Body of pancreas (tissue), 4 donors: Measurements from ENCODE around the gene CFAP299.

Experiments
- POLR2A ChIP-seq, 3 donors: fragments of 450-650 bp; IDR thresholded peaks; one replicate each; pipeline ENCODE4 v1.6.1; 2016; ENCODE audit warnings: antibody characterized with exemption in 3 of 3, mild to moderate bottlenecking in 2 of 3
- TF ChIP-seq, protein P1 (sequence below), 7 experiments: fragments of 450-650 bp in 4 of 7; fragments of 200-600 bp in 3 of 7; sonication (generic) in 3 of 7; IDR thresholded peaks; one replicate each; pipeline ENCODE4 v1.5.1; 2016 to 2019; ENCODE audit warnings: antibody characterized with exemption in 7 of 7

DNA sequence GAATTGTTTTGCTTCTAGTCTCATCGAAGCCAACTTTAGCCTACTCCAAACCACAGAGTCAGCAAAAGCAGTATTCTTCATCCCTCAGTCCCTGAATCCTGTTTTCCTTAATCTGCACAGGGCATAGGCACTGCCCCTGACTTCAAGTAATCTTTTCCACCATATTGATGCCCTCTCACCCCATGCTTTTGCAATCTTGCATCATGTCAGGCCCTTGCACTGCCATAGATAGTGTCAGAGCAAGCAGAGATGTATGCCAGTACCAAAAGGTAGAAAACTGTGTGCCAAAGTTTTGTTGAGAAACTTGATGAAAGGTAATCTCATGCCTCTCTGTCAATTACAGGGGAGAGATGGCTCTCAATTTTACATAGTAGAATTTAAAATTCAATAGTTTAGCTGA lies 131.1 kb downstream of the CFAP299 start:
- no peak for TF ChIP-seq POLR2A (IDR thresholded peaks at IDR 0.05)
- TF ChIP-seq, protein P1, sequence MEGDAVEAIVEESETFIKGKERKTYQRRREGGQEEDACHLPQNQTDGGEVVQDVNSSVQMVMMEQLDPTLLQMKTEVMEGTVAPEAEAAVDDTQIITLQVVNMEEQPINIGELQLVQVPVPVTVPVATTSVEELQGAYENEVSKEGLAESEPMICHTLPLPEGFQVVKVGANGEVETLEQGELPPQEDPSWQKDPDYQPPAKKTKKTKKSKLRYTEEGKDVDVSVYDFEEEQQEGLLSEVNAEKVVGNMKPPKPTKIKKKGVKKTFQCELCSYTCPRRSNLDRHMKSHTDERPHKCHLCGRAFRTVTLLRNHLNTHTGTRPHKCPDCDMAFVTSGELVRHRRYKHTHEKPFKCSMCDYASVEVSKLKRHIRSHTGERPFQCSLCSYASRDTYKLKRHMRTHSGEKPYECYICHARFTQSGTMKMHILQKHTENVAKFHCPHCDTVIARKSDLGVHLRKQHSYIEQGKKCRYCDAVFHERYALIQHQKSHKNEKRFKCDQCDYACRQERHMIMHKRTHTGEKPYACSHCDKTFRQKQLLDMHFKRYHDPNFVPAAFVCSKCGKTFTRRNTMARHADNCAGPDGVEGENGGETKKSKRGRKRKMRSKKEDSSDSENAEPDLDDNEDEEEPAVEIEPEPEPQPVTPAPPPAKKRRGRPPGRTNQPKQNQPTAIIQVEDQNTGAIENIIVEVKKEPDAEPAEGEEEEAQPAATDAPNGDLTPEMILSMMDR (IDR thresholded peaks at IDR 0.05): no peak
